HG03520 (cell line): ENCODE measurements around the gene PRDM16.
"Not testable (repeated sequence)": the region's sequence is repeated elsewhere in the genome, so short reads cannot be mapped to it uniquely, and the experiment has no call there.

ENCODE experiments used
- ATAC-seq: cut with Tn5 transposase; IDR thresholded peaks from one replicate; pipeline ENCODE4 v1.9.1; 2021; ENCODE audit warnings: mild to moderate bottlenecking, moderate library complexity; ENCODE audit not compliant: unreplicated experiment

The PRDM16 gene

DNA sequence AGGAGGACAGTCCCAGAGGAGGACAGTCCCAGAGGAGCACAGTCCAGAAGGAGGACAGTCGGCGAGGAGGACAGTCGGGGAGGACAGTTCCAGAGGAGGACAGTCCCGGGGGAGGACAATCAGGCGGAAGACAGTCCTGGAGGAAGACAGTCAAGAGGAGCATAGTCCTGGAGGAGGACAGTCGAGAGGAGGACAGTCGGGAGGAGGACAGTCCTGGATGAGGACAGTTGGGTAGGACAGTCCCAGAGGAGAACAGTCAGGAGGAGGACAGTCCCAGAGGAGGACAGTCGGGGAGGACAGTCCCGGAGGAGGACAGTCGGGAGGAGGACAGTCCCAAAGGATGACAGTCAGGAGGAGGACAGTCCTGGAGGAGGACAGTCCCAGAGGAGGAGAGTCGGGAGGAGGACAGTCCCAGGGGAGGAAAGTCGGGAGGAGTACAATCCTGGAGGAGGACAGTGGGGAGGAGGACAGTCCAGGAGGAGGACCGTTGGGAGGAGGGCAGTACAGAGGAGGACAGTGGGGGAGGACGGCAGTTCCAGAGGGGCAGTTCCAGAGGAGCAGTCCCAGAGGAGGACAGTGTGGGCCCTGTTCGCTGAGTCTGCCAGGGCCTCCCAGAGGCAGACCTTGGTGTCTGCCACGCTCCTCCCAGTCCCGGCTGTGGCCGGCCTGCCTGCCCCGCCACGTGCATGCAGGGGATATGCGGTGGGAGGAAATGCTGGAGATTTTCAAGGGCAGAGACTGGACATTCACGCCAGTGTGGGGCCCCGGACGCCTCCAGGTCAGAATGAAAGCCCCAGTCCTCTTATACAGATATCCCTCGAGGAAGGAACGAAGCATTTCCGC lies 201.6 kb downstream of the PRDM16 start:
- ATAC-seq: no peak

DNA sequence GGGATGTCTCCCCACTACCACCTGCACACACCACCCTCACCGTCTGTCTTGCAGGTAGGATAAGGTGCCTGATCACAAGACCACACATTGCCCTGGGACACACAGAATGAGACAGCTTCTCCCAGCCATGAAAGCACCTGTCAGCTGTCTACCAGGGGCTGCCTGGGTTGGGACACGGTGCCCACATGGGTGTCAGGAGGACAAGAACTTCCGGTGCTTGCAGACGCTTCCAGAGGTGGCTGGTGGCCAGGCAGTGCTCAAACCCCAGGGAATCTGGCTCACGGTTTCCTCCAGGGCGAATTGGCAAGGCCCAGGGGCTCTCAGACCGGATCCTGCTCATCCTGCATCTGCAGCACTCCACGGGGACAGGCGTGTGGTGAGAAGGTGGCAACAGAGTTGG lies 202.9 kb downstream of the PRDM16 start:
- no peak for ATAC-seq

DNA sequence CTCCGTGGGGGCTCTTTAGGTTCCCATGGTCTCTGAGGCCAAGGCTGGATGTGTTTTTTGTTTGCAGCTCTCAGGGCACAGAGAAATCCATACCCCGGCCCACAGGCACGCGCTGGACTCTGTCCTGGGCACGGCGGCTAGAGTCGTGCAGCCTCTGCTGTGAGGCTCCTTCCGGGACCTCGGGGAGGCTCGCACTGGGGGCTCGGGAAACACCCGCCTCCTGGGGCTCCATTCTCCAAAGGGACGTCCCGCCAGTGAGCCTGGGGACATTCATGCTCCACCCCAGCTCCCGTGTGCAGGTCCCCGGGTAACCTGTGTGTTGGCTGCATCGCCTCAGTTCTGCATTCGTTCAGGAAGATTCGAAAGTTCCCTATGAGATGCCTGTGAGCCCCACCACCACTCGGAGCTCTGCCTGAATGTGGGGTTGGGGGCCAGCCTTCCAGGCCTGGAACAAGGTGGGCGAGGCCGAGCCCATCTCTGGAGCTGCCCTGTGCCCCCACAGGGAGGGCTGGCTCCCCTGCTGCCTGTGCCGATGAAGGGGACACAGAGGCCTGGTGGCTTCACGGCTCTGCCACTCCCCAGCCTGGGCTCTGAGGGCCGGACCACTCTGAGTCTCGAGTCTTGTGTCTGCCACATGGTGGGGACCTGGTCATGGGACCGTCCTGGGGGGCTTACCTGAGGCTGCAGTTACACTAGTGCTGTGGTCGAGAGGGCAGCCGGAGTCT lies 203.5 kb downstream of the PRDM16 start:
- no peak for ATAC-seq

DNA sequence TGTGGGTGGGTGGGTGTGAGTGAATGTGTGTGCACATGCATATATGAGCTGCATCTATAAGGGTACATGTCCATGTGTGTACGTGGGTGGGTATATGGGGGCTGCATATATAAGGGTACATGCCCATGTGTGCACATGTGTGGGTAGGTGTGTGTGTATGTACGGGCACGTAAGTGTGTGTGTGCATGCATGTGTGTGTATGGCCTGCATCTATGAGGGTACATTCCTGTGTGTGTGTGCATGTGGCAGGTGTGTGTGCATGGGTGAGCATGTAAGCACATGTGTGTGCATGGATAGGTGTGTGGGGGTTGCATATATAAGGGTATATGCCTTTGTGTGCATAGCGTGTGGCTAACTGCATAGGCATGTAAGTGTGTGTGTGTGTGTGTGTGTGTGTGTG lies 204.4 kb downstream of the PRDM16 start:
- no peak for ATAC-seq

DNA sequence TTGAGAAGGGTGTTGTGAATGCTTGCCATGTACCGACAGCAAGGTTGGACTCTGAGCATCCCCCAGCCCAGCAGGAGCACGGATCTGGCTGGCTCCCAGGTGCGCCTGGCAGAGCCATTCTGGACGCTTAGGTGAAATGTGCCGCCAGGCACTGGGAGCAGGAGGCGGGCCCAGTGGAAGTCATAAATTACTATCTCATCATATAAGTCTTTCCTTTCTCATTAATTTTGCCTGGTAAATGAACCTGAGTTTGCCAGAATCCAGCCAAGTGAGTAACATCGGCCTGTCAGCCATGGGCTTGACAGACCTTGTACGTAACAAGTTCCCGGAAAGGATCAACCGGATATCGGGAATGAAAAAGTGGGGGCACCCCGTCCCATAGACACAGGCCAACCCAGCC lies 206.0 kb downstream of the PRDM16 start:
- no peak for ATAC-seq

DNA sequence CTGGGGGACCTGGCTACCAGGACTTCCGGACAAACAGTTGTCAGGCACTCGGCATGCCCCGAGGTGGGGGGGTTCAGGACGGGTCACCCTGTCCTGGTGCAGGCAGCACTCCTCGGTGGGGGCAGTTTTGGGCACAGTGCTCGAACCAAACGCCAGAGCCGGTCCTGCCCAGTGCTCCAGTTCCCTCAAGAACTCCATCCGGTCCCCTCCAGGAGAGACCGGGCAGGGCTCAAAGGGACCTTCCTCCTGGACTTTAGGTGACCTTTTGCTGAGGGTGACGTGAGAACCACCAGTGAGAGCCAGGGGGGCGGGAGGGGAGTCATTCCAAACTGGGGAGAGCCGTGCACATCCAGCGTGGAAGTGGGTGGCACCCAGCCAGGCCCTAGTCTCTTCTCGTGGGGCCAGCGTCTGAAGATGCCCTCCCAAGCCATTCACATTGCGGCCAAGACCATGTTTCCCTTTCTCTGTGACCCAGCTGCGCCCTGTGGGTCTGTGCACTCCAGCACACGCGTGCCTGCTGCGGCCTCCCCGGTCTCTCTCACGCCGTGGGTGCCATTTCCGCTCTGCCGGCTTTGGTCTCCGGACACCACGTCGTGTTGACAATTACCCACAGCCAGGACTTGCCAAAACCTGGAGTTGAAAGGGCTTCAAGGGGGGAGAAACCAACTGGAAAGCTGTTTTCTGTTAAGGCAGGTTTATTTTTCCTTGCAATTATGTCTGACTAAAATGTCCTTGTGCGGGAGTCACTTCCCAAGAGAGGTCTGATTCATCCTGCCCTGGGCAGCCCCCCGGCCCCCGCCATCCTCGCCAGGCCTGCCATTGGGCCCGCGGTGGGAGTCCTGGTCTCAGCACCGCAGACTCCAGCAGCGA lies 206.7 kb downstream of the PRDM16 start:
- ATAC-seq: no peak

DNA sequence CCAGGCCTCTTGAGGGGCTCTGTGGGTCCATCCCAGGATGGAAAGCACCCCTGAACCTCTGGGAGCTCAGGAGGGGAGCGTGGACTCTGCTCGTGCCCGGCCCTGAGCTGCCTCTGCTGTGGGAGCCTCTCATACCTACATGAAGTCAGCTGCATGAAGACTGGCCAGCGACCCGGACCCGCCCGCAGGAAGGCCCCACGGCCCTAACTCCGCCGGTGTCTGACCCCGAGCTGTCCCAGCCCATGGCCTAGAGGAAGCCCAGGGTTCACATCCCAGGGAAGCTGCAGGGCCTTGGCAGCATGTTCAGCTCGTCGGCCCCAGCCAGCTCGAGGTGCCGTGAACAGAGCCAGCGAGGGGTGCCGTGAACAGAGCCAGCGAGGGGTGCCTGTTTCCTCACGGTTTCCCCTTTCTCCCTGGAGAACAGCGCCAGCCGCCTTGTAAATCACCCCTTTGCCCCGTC lies 207.4 kb downstream of the PRDM16 start:
- no peak for ATAC-seq

DNA sequence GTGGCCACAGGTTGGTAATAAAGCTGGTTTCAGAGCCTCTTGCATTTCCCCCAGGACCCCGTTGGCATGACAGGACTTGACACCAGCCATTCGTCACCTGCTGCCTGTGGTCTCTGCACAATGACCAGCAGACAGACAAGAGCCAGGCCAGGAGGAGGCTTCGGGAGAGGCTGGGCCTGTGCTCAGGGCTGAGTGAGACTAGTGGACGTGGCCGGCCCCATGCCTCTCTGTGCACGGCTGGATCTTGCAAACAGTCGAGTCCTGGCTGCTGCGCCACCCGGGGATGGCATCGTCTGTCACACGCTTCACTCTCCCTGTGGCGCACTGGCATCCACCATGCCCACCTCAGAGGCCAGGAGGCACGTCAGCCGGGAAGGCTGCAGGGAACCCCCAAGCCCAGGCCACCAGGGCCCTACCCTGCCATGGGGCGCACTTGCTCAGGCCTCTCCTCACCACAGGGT lies 208.0 kb downstream of the PRDM16 start:
- ATAC-seq: no peak

DNA sequence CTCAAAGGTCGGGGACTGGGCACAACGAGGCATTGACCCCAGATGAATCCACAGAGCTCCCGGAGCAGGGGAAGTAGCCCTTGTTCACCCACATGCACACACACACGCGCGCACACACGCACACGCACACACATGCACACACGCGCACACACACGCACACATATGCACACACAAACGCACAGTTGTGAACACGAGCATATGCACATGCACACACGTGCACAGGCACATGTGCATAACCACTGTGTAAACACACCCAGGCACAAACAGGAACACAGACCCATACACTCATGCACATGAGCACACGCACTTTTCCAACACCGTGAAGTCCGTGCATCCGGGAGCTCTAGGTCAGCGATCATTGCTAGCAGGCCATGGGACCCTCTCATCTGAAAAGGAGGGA lies 208.6 kb downstream of the PRDM16 start:
- ATAC-seq: no peak

DNA sequence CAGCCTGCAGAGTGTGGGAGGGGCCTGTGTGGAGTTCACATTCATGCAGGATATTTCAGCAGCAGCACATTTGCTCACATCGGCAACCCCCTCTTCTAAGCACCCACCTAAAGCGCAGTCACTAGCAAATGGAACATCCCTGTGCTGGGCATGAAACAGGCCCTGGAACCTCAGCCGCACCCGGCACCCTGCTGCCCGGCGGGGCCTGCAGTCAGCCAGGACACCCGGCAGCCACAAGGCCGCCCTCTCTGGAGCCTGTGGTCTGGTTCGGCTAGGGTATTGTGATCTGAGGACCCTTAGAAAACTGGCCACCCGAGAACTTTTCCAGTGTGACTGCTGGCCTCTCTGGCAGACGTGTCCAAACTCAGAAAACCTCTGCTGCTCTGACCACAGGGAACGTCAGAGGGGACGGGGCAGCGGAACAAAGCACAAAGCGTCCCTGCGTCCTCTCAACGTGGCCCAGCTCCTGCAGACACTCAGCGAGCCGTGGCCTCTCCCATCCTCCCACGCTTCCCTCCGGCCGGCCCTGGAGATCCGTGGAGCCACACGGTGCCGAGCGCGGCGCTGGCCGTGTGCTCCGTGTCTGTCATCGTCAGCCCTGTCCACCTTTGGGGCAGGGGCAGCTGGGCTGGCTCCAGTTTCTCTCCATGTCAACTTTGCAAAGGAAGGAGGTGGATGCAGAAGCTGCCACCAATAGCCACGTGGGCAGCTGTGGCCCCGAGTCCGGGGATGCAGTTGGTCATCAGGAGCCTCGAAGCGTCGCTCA lies 209.6 kb downstream of the PRDM16 start:
- ATAC-seq: no peak

DNA sequence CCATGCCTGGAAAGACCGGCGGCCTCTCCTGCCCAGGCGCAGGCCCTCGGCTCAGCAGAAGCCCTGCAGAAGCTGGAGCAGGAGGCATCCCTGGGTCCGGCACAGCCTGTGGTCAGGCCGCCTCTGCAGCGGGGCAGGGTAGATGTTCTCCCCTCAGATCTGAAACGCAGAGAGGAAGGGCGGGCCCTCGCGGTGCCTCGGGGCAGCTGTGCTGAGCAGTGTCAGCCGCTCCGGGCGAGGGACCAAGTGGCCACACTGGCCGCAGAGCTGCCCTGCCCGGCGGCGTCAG lies 210.1 kb downstream of the PRDM16 start:
- no peak for ATAC-seq

DNA sequence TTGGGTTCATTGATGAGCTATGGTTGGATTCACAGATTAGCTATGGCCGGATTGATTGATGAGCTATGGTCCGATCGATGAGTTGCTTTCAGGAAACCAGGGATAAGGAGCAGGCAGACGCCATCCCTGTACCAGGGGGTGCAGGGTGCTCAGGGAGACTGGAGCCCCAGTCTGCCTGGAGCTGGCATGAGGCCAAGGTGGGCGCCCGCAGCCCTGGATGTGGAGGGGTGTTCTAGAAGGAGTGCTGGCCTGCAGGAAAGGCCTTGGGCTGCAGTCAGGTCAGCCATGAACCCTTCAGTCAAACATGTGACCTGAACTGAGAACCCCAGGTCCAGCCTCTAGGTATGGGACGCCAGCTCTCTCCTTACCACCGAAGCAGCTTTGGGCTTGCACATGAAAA lies 212.7 kb downstream of the PRDM16 start:
- no peak for ATAC-seq

DNA sequence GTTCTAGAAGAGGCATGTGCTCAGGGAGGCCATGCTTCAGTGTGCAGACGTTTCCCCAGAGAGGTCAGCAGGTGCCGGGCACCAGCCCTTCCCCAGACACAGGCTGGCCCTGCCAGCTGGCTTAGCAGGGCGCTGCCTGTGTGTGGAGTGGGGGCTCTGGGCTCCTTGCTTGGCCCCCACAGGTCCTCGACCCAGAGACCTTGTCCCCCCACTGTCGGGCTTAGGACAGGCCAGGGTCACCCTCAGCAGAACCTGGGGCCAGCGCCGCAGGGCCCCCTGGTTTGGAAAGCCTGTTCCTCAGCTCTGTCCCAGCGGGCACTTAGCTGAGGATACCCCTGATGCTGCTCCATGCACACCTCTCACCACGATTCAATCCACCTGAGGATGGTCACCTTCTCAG lies 213.2 kb downstream of the PRDM16 start:
- ATAC-seq: no peak

DNA sequence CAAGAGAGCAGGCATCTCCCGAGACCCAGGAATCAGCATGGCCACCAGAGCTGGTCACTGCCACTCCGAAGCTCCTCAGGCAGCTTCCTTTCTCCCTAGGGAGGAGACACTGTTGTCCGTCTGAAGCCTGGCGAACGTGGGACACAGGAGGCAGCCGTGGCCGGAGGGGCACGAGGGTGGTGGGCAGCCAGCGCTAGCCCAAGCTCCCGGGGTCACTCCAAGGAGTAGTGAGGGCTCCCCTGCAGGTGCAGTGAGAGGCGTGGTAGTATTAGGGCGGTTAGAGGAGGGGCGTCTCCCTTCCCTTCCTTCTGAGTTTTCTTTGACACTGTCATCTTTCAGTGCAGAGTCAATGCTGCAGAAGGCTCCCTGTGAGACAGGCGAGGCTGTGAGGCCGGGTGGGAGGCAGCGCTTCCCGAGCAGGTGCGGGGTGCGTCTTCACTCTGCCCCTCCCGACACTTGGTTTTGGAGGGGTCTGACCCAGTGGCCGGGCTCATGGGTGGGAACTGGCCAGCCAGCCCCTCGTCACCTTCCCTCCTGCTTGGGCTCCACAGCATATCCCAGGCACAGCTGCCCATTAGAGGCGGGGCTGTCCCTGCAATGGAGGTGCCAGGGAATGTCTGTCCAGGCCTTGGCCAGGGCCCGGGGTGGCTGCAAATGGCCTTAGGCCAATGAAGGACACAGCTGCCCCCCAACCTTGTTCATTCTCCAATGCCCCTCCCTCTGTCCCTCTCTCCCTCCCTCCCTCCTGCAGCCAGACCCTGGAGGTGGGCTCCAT lies 213.8 kb downstream of the PRDM16 start:
- no peak for ATAC-seq

DNA sequence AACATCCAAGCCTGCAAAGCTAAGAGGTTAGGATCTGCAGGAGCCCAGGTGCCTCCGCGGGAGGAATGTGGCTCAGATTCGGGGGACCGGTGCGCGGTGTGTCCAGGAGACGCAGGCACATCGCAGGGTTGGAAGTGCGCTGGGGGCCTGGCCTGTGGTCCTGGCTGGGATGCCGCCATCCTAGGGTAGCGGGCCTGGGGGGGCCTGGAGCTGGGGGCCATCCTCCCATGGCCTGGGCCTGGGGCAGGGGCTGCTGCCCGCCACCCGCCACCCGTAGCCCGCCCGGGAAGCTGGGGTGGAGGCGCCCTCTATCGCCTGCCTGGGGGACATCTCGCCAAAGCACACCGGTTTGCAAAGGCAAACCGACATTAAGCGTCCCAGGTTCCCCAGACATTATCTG lies 214.8 kb downstream of the PRDM16 start:
- ATAC-seq: no peak

DNA sequence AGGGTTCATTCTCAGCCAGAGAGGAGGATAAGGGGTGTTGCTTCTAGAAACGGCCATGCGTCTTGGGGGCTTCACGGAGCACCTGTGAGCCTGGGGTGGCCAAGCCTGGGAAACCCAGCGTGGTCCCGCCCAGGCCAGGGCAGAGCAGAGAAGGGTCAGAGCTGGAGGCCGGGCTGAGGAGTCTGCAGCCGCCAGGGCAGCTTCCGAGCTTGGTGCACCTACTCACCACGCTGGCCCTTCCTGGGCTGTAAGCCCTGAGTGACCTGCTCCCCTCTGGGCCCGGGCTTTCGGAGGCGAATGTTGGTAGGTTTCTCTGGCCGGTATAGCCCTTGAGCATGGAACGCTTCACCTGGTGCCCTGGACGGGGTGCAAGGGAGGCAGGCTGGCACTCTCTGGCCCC lies 215.7 kb downstream of the PRDM16 start:
- no peak for ATAC-seq

DNA sequence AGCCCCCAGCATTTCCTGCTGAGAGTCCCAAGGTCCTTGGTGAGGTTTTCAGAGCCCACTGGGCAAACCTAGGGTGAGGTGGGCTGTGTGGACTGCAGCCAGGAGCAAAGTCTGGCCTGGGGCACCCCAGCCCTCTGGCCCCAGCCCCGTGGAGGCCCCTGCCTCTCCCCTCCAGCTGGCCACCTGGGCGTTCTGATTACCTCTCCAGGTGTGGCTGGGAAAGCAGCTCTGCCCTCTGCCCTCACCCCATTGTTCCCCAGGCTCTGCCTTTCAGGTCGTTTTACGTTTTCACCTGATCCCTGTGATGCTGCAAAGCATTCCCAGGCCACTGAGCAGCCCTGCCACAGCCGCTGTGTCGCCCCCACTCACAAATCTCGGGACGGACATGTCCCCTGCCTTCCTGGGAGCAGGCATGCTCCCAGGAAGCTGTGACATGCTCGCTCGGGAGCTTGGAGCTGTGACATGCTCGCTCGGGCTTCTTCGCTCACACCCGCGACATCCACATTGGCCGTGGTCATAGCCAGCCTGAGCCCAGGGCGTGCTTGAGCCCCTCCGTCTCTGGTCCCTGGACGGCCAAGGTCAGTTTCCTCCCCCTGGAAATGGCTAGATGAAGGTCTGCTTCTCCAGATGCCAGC lies 216.2 kb downstream of the PRDM16 start:
- no peak for ATAC-seq

DNA sequence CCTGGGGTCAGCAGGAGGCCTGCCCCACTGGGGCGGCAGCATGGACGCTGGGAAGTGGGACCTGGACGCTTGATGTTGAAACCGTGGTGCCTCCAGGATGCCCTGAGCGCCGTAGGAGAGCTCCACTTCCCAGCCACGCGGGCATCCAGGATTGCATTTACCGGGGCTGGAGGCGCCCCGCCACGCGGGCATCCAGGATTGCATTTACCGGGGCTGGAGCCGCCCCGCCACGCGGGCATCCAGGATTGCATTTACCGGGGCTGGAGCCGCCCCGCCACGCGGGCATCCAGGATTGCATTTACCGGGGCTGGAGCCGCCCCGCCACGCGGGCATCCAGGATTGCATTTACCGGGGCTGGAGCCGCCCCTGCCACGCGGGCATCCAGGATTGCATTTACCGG lies 218.1 kb downstream of the PRDM16 start:
- not testable (repeated sequence) for ATAC-seq

DNA sequence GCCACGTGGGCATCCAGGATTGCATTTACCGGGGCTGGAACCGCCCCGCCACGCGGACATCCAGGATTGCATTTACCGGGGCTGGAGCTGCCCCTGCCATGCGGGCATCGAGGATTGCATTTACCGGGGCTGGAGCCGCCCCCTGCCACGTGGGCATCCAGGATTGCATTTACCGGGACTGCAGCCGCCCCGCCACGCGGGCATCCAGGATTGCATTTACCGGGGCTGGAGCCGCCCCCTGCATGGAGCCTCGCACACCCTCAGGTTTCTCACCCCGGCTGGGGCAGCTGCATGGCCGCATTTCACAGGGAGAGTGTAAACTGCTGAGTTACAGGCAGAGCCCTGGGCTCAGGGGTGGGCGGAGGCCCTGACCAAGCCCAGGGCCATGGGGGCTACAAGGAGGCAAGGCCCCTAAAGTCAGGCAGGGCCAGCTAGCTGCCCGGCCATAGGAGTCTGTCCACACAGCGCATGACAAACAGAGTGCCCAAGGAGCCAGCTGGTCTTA lies 218.7 kb downstream of the PRDM16 start:
- ATAC-seq: no peak
